ENCODE data around the gene OBP2A. TPM values are rescaled to one million over a fixed set of nuclear protein-coding genes. Genes with fewer than 3 reads are reported as not detected.
"Not testable (repeated sequence)": the region's sequence is repeated elsewhere in the genome, so short reads cannot be mapped to it uniquely, and the experiment has no call there.

Gene OBP2A
- polyA plus RNA-seq, 3 donors, result 0.44 TPM; not detected in 2

GRCh38 chr9:135526089-135526729, 19.7 kb upstream of the OBP2A start:
- DNase-seq (ENCODE audit: low read depth in 3 of 3, low spot score in 2 of 3), result no peak

- DNase-seq (ENCODE audit: low read depth in 3 of 3, low spot score in 2 of 3), result no peak
Measured at GRCh38 chr9:135526730-135527571, 19.0 kb upstream of the OBP2A start.

GRCh38 chr9:135528842-135529435, 17.0 kb upstream of the OBP2A start:
- not testable (repeated sequence) for DNase-seq (ENCODE audit: low read depth in 3 of 3, low spot score in 2 of 3)

GRCh38 chr9:135530146-135530545, 15.8 kb upstream of the OBP2A start:
- DNase-seq (ENCODE audit: low read depth in 3 of 3, low spot score in 2 of 3), result no peak

GRCh38 chr9:135531096-135531495, 14.8 kb upstream of the OBP2A start:
- DNase-seq (ENCODE audit: low read depth in 3 of 3, low spot score in 2 of 3), result no peak

GRCh38 chr9:135533113-135533512, 12.8 kb upstream of the OBP2A start:
- no peak for DNase-seq (ENCODE audit: low read depth in 3 of 3, low spot score in 2 of 3)

GRCh38 chr9:135533674-135534073, 12.3 kb upstream of the OBP2A start:
- DNase-seq (ENCODE audit: low read depth in 3 of 3, low spot score in 2 of 3), result no peak

- DNase-seq (ENCODE audit: low read depth in 3 of 3, low spot score in 2 of 3), result not testable (repeated sequence)
Measured at GRCh38 chr9:135534192-135534711, 11.7 kb upstream of the OBP2A start.

GRCh38 chr9:135534826-135535225, 11.1 kb upstream of the OBP2A start:
- not testable (repeated sequence) for DNase-seq (ENCODE audit: low read depth in 3 of 3, low spot score in 2 of 3)

GRCh38 chr9:135535631-135536030, 10.3 kb upstream of the OBP2A start:
- DNase-seq (ENCODE audit: low read depth in 3 of 3, low spot score in 2 of 3), result not testable (repeated sequence)

GRCh38 chr9:135536216-135536615, 9.7 kb upstream of the OBP2A start:
- no peak for DNase-seq (ENCODE audit: low read depth in 3 of 3, low spot score in 2 of 3)

GRCh38 chr9:135543262-135543894, 2.5 kb upstream of the OBP2A start:
- DNase-seq (ENCODE audit: low read depth in 3 of 3, low spot score in 2 of 3), result not testable (repeated sequence)

- no peak for DNase-seq (ENCODE audit: low read depth in 3 of 3, low spot score in 2 of 3)
Measured at GRCh38 chr9:135544981-135545635, 818 bp upstream of the OBP2A start.

GRCh38 chr9:135546792-135547617, 1.1 kb downstream of the OBP2A start:
- not testable (repeated sequence) for DNase-seq (ENCODE audit: low read depth in 3 of 3, low spot score in 2 of 3)

GRCh38 chr9:135547756-135548736, 2.1 kb downstream of the OBP2A start:
- DNase-seq (ENCODE audit: low read depth in 3 of 3, low spot score in 2 of 3), result no peak

GRCh38 chr9:135549478-135550343, 3.8 kb downstream of the OBP2A start:
- not testable (repeated sequence) for DNase-seq (ENCODE audit: low read depth in 3 of 3, low spot score in 2 of 3)

- DNase-seq (ENCODE audit: low read depth in 3 of 3, low spot score in 2 of 3), result no peak
Measured at GRCh38 chr9:135550344-135550918, 4.5 kb downstream of the OBP2A start.

All from right renal cortex interstitium (tissue), 3 donors.